Gastrocnemius medialis (tissue), 4 donors: Measurements from ENCODE around the gene PRICKLE4.

Experiments used
- CTCF ChIP-seq, 5 experiments: fragments of 450-650 bp in 3 of 5; fragments of 200-600 bp in 2 of 5; sonication (generic) in 2 of 5; IDR thresholded peaks in 4 of 5; conservative IDR thresholded peaks in 1 of 5; 1 replicate in 4 of 5; 2 replicates in 1 of 5; pipeline ENCODE4 v1.5.1; 2016 to 2019; ENCODE audit warnings: antibody characterized with exemption in 5 of 5, mild to moderate bottlenecking in 3 of 5, moderate library complexity in 3 of 5
- POLR2A ChIP-seq, 2 donors: fragments of 450-650 bp; IDR thresholded peaks; one replicate each; pipeline ENCODE4 v1.6.1; 2017; ENCODE audit warnings: antibody characterized with exemption in 2 of 2, mild to moderate bottlenecking in 2 of 2, moderate library complexity in 2 of 2

GRCh38 chr6:41791984-41792383, 11.4 kb downstream of the PRICKLE4 start:
- TF ChIP-seq CTCF (IDR thresholded peaks at IDR 0.05 in 4 of 5, conservative IDR thresholded peaks at IDR 0.05 in 1 of 5) (no peak), POLR2A (IDR thresholded peaks at IDR 0.05) (no peak)
